ENCODE results near the gene MEPCE. TPM values are rescaled to one million over a fixed set of nuclear protein-coding genes. Genes with fewer than 3 reads are reported as not detected.

Gene MEPCE
- total and polyA plus RNA-seq, 2 of the 8 experiments (the other 6 are each of a cell fraction or from before 2014, with no cell fraction given) = 22.8 to 48.8 TPM

DNA sequence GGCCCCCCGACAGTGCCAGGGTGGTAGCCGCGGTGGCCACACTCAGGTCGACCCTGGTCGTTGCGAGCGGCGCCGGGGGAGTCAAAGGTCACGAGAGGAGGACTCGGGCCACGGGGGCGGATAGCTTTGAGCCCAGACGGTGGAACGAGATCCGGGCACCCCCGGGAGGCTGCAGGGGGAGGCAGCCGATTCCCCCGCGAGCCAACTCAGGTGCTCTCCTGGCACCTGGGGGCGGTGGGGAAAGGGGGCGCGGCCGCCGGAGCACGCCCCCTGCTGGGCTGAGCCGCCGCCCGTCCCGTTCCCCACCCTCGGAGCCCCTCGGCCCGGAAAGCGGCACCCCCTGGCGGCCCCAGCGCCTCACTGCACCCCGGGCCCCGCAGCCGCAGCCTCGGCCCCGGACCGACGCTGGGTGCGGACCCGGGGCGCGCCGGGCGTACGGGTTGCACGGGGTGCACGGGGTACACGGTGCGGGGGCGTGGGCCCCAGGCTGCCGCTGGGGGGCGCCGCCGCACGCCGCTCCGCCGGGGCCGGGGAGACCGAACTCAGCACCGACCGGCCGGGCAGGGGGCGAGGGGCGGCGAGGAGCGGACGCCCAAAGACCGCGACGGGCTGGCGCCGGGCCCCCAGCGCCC lies 53.6 kb downstream of the MEPCE start:
- H3K27ac ChIP-seq (ENCODE audit: low read depth, low read length) = no peak overlapping the region
- DNase-seq (ENCODE audit: low read depth in 1 of 2, low spot score in 2 of 2) (peak in 1 of 2 experiments; percentile 97), FAIRE-seq (no peak)
- H2AK5ac ChIP-seq (ENCODE audit: low read depth, low read length) = no peak overlapping the region
- no peaks in the 10 kb centered on the region for H3K79me1 ChIP-seq (ENCODE audit: low read depth, low read length)
- H3K23ac ChIP-seq (ENCODE audit: insufficient read length) = no peak overlapping the region
- CTCF ChIA-PET (ENCODE audit: partially characterized antibody) = interaction anchor here (0.6 to 11.3 kb wide), 21 partner anchors 9 to 159 kb away, joined by 3 to 152 read pairs (median 4); partner anchors contain the start of genes MOSPD3 and SPACDR
- no peak overlapping the region for H4K91ac ChIP-seq (replicated peaks; ENCODE audit: insufficient read length, low read length)
- no peak overlapping the region for H4K5ac ChIP-seq (ENCODE audit: insufficient read length, low read depth, low read length)
- peak overlapping the region; percentile 8 to 82 for H3K4me2 ChIP-seq (ENCODE audit: insufficient read depth in 1 of 2, low read depth in 2 of 2, low read length in 2 of 2)
- no peak overlapping the region for H3K14ac ChIP-seq (ENCODE audit: insufficient read length)
- H3K27me3 ChIP-seq (replicated peaks in 1 of 4; ENCODE audit: control insufficient read depth in 3 of 4, extremely low read depth in 1 of 4, insufficient read depth in 3 of 4, low read length in 3 of 4) = no peaks in the 10 kb centered on the region
- H4K8ac ChIP-seq (ENCODE audit: extremely low read depth, insufficient read depth, low read length) = no peak overlapping the region; the same call in 1 of the 2 replicates
- H2AFZ ChIP-seq (ENCODE audit: low read length) = 0 out of 2 replicates have a peak overlapping the region, but pooled peaks have one; percentile 1
- 4% methylated on average over 41 of the region's 79 CpGs; no CpG with 5 or more reads in 1 of the 2 experiments for whole genome bisulfite sequencing, 2 experiments (ENCODE audit: extremely low coverage in 1 of 2, insufficient coverage in 1 of 2, insufficient read length in 1 of 2, insufficient replicate concordance in 2 of 2, low coverage in 1 of 2, low lambda C conversion rate in 2 of 2, missing lambda C conversion rate in 1 of 2)
- H3K23me2 ChIP-seq (ENCODE audit: low read depth, low read length) = peaks cover 9% of the 10 kb centered on the region; the same call in 1 of the 2 replicates
- no peak overlapping the region for H3K4ac ChIP-seq (replicated peaks; ENCODE audit: insufficient read length, low read depth, low read length)
- no peak overlapping the region for H2BK12ac ChIP-seq (ENCODE audit: low read depth, low read length)
- peaks cover 0 to 10% (median 6%) of the 10 kb centered on the region in 4 experiments; a peak in 5 of 7 replicates for H3K4me1 ChIP-seq (replicated peaks in 1 of 4; ENCODE audit: control insufficient read depth in 3 of 4, insufficient read depth in 4 of 4, low read length in 3 of 4)
- no peak overlapping the region for H2BK120ac ChIP-seq (replicated peaks; ENCODE audit: low read depth, low read length)
- H3K79me2 ChIP-seq (ENCODE audit: control insufficient read depth in 1 of 2, insufficient read depth in 2 of 2, low read length in 2 of 2) = no peaks in the 10 kb centered on the region; a peak in 1 of 4 replicates
- no peak overlapping the region for H3K9ac ChIP-seq (replicated peaks in 1 of 4; ENCODE audit: extremely low read depth in 1 of 4, low read depth in 3 of 4, low read length in 3 of 4)
- H2BK15ac ChIP-seq (ENCODE audit: low read length) = no peak overlapping the region
- no peaks in the 10 kb centered on the region for H4K20me1 ChIP-seq (replicated peaks in 1 of 2; ENCODE audit: control insufficient read depth in 1 of 2, insufficient read depth in 2 of 2, low read length in 2 of 2)
- H2BK5ac ChIP-seq (ENCODE audit: low read depth, low read length) = no peak overlapping the region; the same call in 1 of the 2 replicates
- peak overlapping the region; percentile 68 to 80 (median 72) for H3K4me3 ChIP-seq (ENCODE audit: extremely low read depth in 1 of 4, insufficient read depth in 2 of 4, low read depth in 3 of 4, low read length in 4 of 4)
- H3K36me3 ChIP-seq (ENCODE audit: control insufficient read depth in 2 of 4, insufficient read depth in 4 of 4, low read length in 3 of 4) = peaks cover 0 to under 1% (median 0%) of the 10 kb centered on the region in 4 experiments; a peak in 2 of 8 replicates
- H3K9me3 ChIP-seq (ENCODE audit: insufficient read depth in 2 of 2, low read depth in 1 of 2, low read length in 1 of 2) = no peaks in the 10 kb centered on the region
- H3K56ac ChIP-seq (replicated peaks; ENCODE audit: insufficient read length, low read depth, low read length) = no peak overlapping the region
- POLR2A ChIA-PET (ENCODE audit: partially characterized antibody) = interaction anchor here (0.6 to 1.7 kb wide), 5 partner anchors 10 to 120 kb away, joined by 3 to 5 read pairs (median 4); no protein-coding TSS in a partner anchor
- no peak overlapping the region for H2BK20ac ChIP-seq (ENCODE audit: low read length)
- H3K18ac ChIP-seq (ENCODE audit: extremely low read depth, low read length) = peak overlapping the region; percentile 38
- TF ChIP-seq HDAC2 (IDR thresholded peaks at IDR 0.05; ENCODE audit: borderline replicate concordance in 1 of 2, low read depth in 2 of 2, low read length in 2 of 2) (peak in 1 of 2 experiments; percentile 80; a peak in 2 of 4 replicates), CREB1 (IDR thresholded peaks at IDR 0.05) (peak; percentile 72), RFX5 (IDR thresholded peaks at IDR 0.05; ENCODE audit: borderline replicate concordance, low read depth, low read length) (0 out of 2 replicates have a peak, but pooled peaks have one; percentile 16), TAF7 (optimal IDR thresholded peaks at IDR 0.05; ENCODE audit: borderline replicate concordance, low read depth, low read length) (peak; percentile 89), RAD21 (IDR thresholded peaks at IDR 0.05 in 1 of 2, conservative IDR thresholded peaks at IDR 0.05 in 1 of 2; ENCODE audit: low read depth in 2 of 2, low read length in 2 of 2) (peak; percentile 19 to 68; a peak in 3 of 4 replicates), KDM1A (IDR thresholded peaks at IDR 0.05; ENCODE audit: borderline replicate concordance, low read length) (peak; percentile 4; the same call in 1 of the 2 replicates), SIRT6 (IDR thresholded peaks at IDR 0.05; ENCODE audit: low read length) (no peak)
- TF ChIP-seq, protein P1, sequence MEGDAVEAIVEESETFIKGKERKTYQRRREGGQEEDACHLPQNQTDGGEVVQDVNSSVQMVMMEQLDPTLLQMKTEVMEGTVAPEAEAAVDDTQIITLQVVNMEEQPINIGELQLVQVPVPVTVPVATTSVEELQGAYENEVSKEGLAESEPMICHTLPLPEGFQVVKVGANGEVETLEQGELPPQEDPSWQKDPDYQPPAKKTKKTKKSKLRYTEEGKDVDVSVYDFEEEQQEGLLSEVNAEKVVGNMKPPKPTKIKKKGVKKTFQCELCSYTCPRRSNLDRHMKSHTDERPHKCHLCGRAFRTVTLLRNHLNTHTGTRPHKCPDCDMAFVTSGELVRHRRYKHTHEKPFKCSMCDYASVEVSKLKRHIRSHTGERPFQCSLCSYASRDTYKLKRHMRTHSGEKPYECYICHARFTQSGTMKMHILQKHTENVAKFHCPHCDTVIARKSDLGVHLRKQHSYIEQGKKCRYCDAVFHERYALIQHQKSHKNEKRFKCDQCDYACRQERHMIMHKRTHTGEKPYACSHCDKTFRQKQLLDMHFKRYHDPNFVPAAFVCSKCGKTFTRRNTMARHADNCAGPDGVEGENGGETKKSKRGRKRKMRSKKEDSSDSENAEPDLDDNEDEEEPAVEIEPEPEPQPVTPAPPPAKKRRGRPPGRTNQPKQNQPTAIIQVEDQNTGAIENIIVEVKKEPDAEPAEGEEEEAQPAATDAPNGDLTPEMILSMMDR (IDR thresholded peaks at IDR 0.05; ENCODE audit: control extremely low read depth in 1 of 3, insufficient read depth in 1 of 3, low read depth in 1 of 3, low read length in 3 of 3) = peak in 2 of 3 experiments; percentile 77 to 97; a peak in 3 of 4 replicates

All from H1 (cell line).